Iris pigment epithelial cell (primary cell): ENCODE data around the gene SDE2.
"Not testable (repeated sequence)": the region's sequence is repeated elsewhere in the genome, so short reads cannot be mapped to it uniquely, and the experiment has no call there.

Source experiments
- DNase-seq: peaks from one replicate; pipeline ENCODE4 v3.0.0-alpha.2; 2011; ENCODE audit warnings: low read depth

The SDE2 gene

DNA sequence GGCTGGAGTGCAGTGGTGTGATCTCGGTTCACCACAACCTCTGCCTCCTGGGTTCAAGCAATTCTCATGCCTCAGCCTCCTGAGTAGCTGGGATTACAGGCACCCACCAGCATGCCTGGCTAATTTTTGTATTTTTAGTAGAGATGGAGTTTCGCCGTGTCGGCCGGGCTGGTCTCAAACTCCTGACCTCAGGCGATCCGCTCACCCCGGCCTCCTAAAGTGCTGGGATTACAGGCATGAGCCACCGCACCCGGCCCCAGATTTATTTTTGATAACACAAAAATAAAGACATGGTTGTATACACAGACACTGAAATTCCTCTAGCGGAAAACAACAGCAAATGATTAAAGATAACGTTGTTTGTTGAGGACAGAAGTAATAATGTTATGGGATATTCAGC, 24.0 kb downstream of the SDE2 start:
- not testable (repeated sequence) for DNase-seq

DNA sequence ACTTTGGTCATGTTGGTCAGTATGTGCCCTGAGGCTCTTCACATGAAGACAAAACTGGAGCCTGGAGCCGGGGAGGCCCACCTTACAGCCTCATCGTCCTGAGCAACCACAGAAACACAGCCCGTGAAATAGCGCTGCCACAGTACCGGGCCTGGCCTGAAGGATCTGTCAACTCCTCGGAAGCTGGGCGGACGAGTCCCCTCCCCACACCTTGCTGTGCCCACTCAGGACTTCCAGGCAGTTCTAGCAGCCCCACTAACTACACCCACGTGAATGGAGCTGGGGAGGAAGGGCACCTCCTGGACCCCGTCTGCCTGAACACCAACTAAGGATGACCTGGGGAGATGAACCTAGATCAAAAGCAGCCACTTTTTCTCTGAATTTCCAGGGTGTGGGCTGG, 24.7 kb downstream of the SDE2 start:
- no peak for DNase-seq

DNA sequence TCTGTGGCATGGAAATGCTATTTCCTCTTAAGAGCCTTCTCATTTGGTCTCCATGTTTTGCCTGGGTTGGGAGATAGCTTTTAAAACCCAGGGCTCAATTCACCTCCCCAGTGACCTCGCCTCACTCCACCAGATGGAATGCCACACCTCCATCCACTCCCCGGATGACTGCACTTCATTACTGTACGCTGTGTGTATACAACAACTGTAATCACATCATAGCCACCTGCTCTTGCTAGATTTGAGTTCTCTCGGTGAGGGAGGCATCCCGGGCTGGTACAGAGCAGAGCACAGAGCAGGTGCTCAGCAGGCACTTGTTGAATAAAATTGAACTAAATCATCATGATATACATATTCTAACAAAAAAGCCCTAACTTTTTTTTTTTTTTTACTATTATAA, 26.0 kb downstream of the SDE2 start:
- DNase-seq = no peak

DNA sequence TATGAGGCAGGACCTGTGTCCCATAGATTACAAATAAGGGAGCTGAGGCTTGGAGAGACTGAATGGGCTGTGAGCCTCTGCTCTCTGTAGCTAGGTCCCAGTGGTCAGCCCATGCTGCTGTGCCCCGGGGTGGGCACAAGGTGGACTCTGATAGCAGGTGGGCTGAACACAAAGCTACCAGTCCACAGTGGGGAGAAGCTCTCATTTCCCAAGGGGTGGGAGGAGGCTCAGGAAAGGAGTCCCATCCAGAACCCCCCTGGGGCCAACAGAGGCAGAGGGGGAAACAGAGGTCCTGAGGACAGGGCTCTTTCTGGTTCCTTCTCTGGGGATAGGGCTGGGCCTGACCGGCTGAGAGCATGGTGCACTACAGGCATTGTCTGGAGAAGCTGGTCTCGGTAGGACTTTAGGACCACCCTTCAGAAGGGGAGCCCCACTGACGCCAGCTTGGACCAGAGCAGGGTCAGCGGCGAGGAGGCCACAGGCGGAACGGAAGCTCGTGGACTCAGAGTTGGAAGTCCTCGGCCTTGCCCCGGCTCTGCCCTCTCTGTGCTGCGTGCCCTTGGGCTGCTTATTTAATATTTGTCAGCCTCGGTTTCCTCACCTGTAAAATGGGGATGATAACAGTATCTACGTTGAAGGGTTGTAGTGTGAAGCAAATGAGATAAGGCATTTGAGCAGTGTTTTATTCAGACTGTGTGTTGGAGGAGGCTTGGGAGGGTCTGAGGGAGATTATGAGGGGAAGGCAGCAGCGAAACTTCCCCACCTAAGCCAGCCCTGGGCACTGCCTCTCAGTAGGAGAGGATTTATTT, 26.6 kb downstream of the SDE2 start:
- DNase-seq = no peak

DNA sequence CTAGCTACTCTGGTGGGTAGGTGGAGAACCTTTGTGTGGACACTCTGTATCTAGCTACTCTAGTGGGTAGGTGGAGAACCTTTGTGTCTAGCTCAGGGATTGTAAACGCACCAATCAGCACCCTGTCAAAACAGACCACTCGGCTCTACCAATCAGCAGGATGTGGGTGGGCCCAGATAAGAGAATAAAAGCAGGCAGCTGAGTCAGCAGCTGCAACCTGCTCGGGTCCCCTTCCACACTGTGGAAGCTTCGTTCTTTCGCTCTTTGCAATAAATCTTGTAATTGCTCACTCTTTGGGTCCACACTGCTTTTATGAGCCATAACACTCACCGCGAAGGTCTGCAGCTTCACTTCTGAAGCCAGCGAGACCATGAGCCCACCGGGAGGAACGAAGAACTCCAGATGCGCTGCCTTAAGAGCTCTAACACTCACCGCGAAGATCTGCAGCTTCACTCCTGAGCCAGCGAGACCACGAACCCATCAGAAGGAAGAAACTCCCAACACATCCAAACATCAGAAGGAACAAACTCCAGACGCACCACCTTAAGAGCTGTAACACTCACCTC, 28.5 kb downstream of the SDE2 start:
- DNase-seq = not testable (repeated sequence)

DNA sequence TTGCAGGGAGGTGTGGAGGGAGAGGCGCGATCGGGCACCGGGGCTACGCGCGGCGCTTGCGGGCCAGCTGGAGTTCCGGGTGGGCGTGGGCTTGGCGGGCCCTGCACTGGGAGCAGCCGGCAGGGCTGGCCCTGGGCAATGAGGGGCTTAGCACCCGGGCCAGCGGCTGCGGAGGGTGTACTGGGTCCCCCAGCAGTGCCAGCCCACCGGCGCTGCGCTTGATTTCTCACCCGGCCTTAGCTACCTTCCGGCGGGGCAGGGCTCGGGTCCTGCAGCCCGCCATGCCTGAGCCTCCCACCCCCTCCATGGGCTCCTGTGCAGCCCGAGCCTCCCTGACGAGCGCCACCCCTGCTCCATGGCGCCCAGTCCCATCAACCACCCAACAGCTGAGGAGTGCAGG, 29.4 kb downstream of the SDE2 start:
- DNase-seq = not testable (repeated sequence)

DNA sequence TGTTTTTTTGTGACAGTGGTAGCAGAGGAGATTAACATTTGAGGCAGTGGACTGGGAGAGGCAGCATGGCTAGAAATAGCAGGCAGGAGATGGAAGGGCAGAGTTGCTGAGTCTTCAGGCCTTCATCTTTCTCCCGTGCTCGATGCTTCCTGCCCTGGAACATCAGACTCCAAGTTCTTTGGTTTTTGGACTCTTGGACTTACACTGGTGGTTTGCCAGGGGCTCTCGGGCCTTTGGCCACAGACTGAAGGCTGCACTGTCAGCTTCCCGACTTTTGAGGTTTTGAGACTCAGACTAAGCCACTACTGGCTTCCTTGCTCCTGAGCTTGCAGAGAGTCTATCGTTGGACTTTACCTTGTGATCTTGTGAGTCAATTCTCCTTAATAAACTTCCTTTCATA, 33.9 kb downstream of the SDE2 start:
- DNase-seq = no peak

DNA sequence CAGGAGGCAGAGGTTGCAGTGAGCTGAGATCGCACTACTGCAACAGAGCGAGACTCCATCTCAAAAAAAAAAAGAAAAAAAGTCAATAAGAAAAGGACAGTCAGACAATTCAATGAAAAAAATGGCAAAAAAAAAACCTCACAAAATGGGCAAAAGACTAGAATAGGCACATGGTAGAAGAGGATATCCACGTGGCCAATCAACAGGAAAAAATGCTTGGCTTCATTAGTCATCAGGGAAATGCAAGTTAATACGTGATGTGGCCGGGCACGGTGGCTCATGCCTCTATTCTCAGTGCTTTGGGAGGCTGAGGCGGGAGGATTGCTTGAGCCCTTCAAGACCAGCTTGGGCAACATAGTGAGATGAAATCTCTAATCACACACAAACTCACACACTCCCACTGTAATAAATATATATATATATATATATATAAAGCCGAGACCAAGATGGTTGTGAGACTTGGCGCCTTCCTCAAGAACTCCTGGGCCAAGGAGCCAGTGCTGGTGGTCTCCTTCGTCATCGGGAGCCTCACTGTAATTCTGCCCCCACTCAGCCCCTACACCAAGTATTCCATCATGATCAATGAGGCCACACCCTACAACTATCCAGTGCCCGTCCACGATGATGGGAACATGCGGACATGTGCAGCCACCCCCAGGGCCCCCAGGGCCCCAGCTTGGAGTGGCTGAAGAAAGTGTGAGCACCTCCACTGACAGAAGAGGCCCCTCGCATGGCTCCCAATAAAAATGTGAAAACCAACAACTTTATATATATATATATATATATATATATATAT, 35.2 kb downstream of the SDE2 start:
- no peak for DNase-seq

DNA sequence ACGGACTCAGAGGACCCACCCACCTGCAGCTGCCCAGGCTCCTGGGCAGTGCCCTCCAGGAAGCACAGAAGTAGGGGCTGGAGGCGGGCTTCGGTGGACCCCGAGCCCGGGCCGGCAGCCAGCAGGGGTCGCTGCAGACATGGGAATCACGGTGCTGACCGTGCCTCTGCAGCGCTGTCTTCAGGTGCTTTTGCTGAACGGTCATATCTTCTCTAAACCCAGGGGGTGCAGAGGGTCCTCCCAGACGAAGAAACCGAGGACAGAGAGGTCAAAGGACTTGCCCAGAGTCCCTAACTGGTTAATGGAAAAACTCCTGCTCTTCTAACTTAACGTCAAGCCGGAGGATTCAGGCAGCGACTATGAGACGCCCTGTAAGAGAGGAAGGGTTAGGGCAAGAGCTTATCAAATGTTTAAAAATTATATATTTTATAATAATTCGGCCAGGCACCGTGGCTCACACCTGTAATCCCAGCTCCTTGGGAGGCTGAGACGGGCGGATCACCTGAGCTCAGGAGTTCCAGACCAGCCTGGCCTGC, 36.6 kb downstream of the SDE2 start:
- peak; percentile 33 for DNase-seq

DNA sequence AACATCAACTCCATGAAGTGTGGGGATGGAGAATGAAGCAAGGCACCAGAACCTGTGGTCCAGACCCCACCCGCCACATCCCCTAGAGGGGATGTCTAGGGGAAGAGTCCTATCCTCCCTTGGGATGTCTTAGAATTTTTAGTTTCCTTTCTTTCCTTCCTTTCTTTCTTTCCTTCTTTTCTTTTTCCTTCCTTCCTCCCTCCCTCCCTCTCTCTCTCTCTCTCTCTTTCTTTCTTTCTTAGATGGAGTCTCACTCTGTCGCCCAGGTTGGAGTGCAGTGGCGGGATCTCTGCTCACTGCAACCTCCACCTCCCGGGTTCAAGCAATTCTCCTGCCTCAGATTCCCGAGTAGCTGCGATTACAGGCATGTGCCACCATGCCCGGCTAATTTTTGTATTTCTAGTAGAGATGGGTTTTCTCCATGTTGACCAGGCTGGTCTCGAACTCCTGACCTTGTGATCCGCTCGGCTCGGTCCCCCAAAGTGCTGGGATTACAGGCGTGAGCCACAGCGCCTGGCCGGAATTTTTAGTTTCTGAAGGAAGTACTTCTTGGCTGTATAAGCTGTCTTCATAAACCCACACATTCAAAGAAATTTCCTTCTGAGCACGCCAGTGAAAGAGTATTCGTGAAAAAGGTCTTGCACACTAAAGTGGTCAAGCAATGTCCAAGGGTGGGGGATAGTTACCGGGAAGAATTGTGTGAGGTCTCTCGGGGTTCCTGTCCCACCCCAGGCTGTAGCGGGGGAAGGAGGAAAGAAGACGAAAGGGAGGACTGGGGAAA, 37.3 kb downstream of the SDE2 start:
- no peak for DNase-seq

DNA sequence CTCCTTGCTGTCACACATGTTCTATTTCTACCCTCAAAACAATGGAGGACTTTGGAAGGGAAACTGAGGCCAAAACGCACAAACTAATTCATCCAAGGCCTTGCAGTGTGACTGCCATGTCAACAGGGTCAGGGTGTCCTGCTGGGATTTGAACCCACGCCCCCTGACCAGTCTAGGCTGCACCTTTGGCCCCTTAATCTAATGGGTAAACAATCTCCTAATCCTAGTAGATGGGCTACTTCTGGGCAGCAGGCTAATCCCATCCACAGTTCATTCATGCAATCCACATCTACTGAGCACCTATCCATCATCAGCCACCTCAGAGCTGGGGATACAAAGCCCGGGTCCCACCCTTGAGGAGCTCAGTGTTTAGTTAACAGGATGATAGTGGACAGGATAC, 41.1 kb downstream of the SDE2 start:
- DNase-seq = no peak

DNA sequence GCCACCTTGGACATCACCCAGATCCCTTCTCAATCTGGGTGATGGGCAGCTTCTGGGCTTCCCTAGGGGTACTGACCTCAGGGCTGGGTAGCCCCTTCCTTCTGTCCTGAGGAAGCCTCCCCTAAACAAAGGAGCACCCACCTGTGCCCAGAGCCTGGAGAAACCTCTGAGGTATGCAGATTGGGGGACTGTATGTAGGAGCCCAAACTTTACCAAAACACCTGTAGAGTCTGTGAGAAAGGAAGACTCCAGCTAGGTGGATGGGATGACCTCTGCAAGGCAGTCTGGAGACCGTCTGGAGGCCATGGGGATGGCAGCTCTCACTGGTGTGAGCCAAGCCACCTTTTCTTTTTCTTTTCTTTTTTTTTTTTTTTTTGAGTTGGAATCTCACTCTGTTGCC, 44.4 kb downstream of the SDE2 start:
- DNase-seq = no peak

DNA sequence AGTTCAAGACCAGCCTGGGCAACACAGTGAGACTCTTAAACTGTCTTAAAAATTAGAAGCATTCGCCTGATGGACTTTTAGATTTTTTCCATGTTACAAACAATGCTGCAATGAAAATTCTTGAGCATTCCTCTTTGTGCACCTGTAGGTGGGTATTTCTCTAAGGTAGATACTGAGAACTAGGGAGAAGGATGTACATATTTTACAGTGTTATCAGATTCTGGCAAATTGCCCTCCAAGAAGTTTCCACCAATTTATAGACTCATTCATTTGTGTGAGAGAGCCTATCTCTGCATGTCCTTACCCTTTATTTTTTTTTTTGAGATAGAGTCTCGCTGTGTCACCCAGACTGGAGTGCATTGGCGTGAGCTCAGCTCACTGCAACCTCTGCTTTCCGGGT, 45.8 kb downstream of the SDE2 start:
- no peak for DNase-seq

DNA sequence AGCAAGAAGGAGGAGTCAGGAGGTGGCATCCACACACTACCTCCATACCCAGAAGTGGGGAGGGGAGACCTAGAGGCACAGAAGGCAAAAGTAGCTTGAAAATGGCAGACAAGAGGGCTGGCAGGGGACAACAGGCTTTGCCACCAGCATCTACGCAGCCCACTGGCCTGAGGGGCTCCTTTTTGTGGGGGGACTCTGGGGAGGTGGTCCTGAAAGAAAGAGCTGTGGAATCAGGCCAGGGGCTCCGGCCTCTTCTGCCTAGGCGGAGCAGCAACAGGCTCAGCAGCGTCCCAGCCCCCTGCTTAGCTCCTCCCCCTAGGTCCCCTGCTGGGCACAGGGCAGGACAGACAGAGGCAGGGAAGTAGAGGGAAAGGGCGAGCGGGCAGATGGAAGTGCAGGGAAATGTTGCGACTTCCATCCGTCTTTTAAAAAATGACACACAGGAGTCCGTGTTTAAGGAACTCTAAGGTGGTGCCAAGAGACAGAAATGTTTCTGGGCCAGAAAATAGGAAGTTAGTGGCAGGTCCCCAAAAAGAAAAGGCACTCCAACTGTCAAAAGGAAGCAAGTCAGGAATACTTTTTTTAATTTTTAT, 48.1 kb downstream of the SDE2 start:
- no peak for DNase-seq

DNA sequence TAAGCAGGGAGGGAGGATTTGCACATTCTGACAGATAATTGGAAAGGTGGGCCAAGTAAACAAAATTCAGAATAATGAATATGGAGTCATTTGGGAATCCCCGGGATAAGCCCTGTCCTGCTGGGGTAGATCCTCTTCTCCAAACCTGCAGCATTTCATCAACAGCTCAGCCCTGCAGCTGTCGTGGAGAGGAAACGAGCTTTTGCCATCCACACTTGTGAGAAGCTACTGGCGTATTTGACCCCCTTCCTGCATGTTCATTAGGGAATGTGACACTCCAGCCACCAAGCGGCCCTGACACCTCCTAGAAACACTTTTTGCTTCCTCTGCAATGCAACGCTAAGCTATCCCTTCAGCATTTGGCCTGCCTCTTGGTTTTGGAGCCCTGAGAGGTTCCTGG, 50.1 kb downstream of the SDE2 start:
- no peak for DNase-seq

DNA sequence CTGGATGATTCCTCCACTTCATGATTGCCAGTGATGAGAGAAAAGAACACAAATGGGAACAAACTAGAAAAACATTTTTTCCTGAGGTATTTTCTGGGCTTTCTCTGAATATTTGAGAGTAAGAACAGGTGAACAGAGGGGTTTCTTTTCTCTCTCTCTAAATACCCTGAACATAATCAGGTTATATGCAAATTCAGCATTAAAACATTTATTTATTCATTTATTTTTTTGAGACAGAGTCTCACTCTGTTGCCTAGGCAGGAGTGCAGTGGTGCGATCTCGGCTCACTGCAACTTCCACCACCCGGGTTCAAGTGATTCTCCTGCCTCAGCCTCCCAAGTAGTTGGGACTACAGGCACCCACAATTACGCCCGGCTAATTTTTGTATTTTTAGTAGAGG, 52.3 kb downstream of the SDE2 start:
- DNase-seq = no peak

DNA sequence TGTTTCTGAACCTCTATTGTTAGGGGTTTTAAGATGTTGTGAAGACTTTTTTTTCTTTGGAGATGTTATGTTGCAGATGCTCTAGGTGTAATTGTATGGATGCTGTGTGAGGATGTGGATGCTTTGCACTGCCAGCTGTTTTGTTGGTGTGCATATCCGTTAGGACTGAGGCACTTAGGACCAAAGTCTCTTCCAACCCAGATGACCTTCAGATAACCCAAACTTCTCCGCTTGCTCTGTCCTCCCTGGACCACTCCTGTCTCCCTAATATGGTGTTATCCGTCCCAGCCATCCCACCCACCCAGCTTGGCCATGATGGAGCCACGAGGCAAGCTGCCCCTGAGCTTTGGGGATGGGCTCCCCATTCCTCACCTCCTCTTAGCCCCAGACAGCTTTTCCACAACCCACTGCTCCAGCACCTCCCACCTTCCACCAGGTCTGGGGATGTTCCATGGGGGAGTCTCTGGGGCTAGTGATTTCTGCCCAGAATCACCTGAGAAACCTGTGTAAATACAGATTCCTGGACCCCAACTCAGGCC, 53.0 kb downstream of the SDE2 start:
- no peak for DNase-seq

DNA sequence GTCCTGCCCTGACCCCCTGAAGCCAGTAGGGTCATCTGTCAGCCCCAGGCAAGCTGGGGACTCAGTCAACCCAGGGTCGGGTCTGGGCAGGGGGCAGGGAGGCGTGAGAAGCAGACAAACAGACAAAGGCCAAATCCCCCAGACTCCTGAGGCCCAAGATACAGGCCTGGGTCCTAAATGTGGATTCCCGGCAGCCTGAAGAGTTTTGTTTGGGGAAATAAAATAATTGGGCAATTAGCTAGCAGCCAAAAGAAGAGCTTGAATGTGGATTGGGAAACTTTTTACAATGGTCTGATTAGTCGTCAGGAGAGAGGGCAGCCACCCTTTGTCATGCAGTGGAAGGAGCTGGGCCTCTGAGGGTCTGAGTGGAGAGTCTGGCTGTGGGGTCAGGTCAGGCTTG, 53.6 kb downstream of the SDE2 start:
- no peak for DNase-seq

DNA sequence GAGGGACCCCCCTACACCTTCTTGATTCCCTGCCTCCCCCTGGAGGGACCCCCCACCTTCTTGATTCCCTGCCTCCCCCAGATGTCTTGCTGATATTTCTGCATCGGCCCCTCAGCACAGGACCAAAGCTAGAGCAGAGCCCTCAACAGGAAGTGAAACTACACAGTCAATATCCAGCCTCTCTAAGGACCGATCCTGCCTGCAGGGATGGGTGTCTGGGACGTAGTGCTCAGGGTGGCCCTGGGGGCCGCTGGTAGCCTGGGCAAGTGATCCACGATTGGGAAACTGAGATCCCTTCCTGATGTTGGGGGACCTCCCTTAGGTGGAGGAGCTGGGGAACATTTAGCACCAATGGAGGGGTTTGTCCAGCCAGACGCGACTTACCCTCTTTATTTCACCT, 54.2 kb downstream of the SDE2 start:
- DNase-seq = no peak

DNA sequence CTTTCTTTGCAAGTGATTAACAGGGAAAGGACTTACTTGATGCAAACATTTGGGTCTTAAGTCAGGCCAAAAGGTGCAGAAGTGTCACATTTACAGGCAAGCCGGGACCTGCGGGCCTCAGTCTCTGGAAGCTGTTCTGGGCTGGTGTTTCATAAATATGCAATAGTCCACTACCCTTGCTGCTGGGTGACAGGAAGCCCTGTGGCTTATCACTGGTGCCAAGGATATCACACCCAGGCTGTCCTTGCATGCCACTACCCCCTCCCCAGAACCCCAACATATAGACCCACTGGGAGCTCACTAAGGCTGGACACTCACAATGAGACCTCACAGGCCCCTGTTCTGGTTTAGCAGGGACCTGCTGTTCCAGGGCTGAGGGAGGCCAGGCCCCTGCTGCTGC, 54.8 kb downstream of the SDE2 start:
- no peak for DNase-seq

DNA sequence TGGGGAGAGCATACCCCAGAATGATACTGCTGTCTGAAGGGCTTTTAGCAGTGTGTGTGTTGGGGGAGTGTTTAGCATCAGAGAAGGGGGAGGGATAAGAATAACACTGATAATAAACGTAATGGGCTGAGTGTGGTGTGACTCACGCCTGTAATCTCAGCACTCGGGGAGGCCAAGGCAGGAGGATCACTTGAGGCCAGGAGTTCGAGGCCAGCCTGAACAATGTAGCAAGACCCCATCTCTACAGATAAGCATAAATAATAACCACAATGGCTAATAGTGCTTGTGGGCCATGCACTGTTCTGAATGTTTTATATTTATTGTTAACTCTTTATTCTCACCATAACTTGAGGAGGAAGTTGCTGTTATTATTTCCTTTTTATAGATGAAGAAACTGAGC, 55.6 kb downstream of the SDE2 start:
- DNase-seq = no peak

DNA sequence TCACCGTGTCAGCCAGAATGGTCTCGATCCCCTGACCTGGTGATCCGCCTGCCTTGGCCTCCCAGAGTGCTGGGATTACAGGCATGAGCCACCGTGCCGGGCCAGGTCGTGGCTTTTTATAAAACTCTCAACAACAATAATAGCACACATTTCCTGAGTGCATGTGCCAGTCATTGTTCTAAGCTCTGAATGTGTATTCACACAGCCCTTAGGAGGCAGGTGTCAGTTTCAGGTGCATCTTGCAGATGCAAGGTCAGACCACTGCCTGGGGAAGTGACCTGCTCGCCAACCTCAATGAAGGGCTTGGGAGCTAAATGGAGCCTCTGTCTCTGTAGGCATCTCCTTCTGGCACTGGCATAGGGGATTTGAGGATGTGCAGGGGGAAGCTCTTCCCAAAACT, 56.6 kb downstream of the SDE2 start:
- DNase-seq = no peak
